GM20000 (cell line): ENCODE data around the gene CAV3.

Source experiments
- DNase-seq: peaks from one replicate; pipeline ENCODE4 v3.0.0; 2012; ENCODE audit warnings: low spot score
- TF ChIP-seq, protein P1 (sequence below): IDR thresholded peaks from 2 replicates; pipeline ENCODE4 v1.5.1; 2012; ENCODE audit warnings: mild to moderate bottlenecking, control low read depth; ENCODE audit errors: extremely low read depth, missing control alignments

The CAV3 gene

DNA sequence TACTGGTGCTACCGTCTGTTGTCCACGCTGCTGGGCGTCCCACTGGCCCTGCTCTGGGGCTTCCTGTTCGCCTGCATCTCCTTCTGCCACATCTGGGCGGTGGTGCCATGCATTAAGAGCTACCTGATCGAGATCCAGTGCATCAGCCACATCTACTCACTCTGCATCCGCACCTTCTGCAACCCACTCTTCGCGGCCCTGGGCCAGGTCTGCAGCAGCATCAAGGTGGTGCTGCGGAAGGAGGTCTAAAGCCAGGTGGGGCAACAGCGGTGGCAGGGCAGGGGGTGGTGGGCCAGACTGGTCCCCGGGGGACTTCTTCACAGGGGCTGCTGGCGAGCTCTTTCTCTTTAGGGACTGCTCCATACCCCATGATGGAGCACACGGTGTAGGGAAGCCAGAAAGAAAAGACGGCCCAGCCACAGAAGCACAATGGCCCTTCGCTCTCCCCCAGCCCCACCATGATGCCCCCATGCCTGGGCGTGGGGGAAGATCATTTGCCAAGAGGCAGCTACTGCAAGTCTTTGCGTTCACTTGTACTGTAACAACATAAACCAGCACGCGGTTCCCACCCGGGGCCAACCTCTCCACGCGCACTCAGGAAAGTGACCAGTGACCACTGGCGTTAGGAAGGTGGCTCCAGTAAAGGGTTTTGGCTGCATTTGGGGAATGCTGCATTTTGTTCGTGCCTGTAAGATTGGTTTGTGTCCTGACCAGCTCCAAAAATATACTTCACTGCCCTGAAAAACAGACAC is 12.2 kb downstream of the CAV3 start:
- DNase-seq = no peak

DNA sequence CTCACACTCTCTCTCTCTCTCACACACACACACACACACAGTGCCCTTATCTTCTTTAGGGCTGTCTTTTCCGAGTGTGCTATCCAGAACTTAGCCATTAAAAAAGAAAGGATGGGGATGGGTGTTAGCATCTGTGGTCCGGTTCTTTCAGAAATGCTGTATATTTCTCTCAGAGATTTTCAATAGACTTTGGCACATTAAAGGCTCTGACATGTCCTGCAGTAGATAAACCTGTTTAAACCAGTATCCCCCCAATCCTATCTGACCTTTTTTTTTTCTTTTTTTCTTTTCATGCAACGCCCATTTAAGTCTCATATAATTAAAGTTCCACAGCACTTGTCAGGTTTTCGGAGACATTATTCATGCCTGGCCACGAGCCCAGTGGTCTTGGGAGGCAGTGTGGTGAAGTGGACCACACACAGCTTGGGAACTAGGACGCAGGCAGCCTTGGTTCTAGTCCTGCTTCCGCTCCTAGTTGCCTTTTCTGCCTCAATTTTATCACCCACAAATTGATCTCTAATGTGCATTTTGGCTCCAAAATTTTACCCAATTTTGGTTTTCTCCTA is 13.3 kb downstream of the CAV3 start:
- DNase-seq = no peak
- TF ChIP-seq, protein P1, sequence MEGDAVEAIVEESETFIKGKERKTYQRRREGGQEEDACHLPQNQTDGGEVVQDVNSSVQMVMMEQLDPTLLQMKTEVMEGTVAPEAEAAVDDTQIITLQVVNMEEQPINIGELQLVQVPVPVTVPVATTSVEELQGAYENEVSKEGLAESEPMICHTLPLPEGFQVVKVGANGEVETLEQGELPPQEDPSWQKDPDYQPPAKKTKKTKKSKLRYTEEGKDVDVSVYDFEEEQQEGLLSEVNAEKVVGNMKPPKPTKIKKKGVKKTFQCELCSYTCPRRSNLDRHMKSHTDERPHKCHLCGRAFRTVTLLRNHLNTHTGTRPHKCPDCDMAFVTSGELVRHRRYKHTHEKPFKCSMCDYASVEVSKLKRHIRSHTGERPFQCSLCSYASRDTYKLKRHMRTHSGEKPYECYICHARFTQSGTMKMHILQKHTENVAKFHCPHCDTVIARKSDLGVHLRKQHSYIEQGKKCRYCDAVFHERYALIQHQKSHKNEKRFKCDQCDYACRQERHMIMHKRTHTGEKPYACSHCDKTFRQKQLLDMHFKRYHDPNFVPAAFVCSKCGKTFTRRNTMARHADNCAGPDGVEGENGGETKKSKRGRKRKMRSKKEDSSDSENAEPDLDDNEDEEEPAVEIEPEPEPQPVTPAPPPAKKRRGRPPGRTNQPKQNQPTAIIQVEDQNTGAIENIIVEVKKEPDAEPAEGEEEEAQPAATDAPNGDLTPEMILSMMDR = no peak

More for the DNA sequence above, 12.2 kb downstream of the CAV3 start:
- TF ChIP-seq, protein P1 = no peak

DNA sequence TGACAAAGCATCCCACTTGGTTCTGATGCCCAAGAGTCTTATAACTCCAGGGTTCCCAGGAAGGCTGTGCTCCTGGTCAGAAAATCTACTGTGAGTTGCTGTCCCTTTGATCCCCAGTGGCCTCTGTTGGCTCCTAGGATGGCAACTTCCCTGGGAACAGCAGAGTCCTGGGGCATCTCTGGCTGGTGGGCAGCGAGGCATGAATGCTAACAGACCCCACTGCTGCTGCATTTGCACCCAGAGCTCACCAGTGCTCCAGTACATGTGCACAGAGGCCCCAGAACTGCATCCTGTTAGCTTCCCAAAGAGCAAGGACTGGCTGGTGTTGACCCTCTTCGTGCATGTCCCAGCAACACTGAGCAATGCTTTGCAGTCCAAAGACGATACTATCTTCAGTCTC is 15.7 kb downstream of the CAV3 start:
- no peak for DNase-seq
- TF ChIP-seq, protein P1 = no peak

DNA sequence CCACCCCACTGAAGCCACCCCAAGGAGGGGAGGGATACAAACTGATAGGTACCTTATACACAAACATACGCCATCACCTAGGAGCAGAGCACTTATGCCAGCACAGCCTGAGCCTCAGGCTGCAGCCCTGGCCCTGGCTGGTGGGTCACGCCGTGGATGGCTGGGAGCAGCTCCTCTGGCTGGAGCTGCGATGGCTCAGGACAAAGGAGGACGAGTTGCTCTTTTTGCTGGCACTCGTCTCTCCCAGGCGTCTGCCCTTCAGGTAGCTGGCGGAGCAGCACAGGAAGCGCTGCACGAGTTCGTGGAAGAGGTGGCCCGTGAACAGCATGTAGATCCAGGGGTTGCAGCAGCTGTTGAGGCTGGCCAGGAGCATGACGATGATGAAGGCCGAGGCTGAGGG is 19.2 kb downstream of the CAV3 start:
- no peak for DNase-seq
- TF ChIP-seq, protein P1 = no peak

DNA sequence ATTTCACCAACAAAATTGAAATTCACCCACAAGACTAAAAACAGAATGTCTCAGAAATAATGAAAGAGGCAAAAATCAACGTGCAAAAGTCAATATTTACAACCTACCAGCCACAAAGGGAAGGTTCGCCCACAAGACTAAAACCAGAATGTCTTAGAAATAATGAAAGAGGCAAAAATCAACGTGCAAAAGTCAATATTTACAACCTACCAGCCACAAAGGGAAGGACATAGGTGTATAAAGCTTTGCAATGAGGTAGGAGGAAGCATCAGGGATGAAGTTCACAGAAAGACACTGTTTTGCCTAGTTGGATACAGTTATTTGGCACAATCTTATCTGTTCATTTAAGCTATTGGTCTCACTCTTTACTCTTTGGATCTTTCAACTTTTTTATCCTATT is 21.5 kb downstream of the CAV3 start:
- no peak for DNase-seq
- TF ChIP-seq, protein P1 = no peak

DNA sequence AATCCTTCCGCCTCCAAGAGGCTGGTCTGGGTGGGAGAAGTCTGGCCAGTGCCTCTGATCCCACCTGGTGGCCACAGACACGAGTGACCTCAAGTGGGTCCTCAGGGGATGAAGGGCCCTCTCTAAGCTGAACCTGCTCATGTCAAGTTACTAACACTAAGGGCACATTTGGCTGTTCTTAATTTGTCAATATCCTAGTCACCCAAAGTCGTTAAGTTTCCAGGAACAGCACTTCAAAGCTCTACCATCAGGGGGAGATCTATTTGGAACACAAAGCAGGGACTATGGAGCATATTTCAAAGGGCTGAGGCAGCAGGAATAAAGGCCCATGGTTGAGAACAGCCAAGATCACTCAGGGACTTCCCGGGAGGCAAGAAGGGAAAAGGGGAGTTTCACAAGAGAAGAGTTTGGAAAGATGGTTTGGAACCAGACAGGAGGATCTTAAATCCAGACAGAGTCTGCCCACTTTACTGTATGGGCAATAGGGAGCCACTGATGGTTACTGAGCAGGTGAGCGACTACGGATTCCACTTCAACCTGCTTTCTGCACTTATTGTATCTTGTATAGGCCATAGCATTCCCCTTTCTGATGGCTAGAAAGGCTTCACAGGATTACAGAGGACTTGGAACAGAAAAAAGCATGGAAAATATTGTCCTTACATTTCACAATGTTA is 22.1 kb downstream of the CAV3 start:
- no peak for DNase-seq
- TF ChIP-seq, protein P1 = no peak

DNA sequence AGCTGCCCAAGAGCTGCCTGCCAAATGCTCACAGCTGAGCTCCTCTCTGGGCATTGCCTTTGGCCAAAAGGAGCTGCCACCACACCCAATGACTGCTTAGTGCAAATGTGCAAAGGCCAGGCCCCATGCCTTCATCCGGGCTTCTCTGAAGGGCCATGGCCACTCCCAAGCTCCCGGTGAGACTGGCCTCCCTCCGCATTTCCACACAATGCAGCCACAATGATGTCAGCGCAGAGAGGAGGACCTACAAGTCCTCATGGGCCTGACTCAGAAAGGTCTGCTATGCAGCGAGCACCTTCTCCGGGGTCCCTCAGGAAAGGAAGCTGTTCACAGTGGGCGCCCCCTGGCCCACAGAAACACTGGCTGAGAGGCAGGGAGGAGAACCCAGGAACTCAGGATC is 23.1 kb downstream of the CAV3 start:
- TF ChIP-seq, protein P1 = no peak
- no peak for DNase-seq
